Calu3 (cell line): ENCODE results near the gene GPR158. TPM values are rescaled to one million over a fixed set of nuclear protein-coding genes. Genes with fewer than 3 reads are reported as not detected.

Source experiments
- Bru-seq: library from RNA; stranded (reverse); fragments of 400-500 nt; gene quantifications from one replicate; lab custom pipeline; 2021; lab: Mats Ljungman, UMichigan
- BruChase-seq, 2 experiments: library from RNA; stranded (reverse); fragments of 400-500 nt; gene quantifications; one replicate each; lab custom pipeline; 2021; lab: Mats Ljungman, UMichigan
- BruUV-seq: library from RNA; stranded (reverse); fragments of 400-500 nt; replicated peaks from 2 replicates; lab custom pipeline; 2021; lab: Mats Ljungman, UMichigan
- CTCF ChIA-PET: fragments of 300-600 bp; sonication (Branson Sonifier 250); formaldehyde crosslinking; loops from one replicate; lab custom pipeline; 2022; ENCODE audit warnings: antibody characterized with exemption; lab: Charles Lee
- DNase-seq: peaks from one replicate; pipeline ENCODE4 v3.0.0; 2022
- H3K27ac Mint-ChIP-seq: one replicate; pipeline ENCODE4 v1.8.0; 2022; ENCODE audit warnings: mixed read lengths; ENCODE audit not compliant: unreplicated experiment
- H3K27me3 Mint-ChIP-seq: one replicate; pipeline ENCODE4 v1.8.0; 2022; ENCODE audit warnings: mixed read lengths; ENCODE audit not compliant: unreplicated experiment
- H3K36me3 Mint-ChIP-seq: one replicate; pipeline ENCODE4 v1.8.0; 2022; ENCODE audit warnings: mild to moderate bottlenecking, moderate library complexity, mixed read lengths; ENCODE audit not compliant: insufficient read depth, unreplicated experiment
- H3K4me1 Mint-ChIP-seq: one replicate; pipeline ENCODE4 v1.8.0; 2022; ENCODE audit warnings: mild to moderate bottlenecking, low read depth, mixed read lengths; ENCODE audit not compliant: unreplicated experiment
- H3K4me3 Mint-ChIP-seq: one replicate; pipeline ENCODE4 v1.8.0; 2022; ENCODE audit warnings: mild to moderate bottlenecking, low read depth, moderate library complexity, mixed read lengths; ENCODE audit not compliant: unreplicated experiment
- H3K9me3 Mint-ChIP-seq: one replicate; pipeline ENCODE4 v1.8.0; 2022; ENCODE audit warnings: low read depth, mixed read lengths; ENCODE audit not compliant: unreplicated experiment
- intact Hi-C: fragments of 100-400 bp; cut with micrococcal nuclease; formaldehyde crosslinking; loops from one replicate; pipeline ENCODE4 v1.10.0; 2022; ENCODE audit not compliant: unreplicated experiment
- long read RNA-seq: library from polyadenylated mRNA; stranded (forward); transcript quantifications from one replicate; pipeline ENCODE4 v2.0.0, GENCODE V29; 2022
- total RNA-seq: library from RNA; stranded (reverse); gene quantifications from 2 replicates; pipeline ENCODE4 v1.2.3, GENCODE V29; 2022
- TF ChIP-seq, protein P1 (sequence below): fragments of 200-600 bp; IDR thresholded peaks from one replicate; pipeline ENCODE4 v1.8.0; 2022; ENCODE audit warnings: antibody characterized with exemption; ENCODE audit not compliant: unreplicated experiment

The GPR158 gene, protein sequence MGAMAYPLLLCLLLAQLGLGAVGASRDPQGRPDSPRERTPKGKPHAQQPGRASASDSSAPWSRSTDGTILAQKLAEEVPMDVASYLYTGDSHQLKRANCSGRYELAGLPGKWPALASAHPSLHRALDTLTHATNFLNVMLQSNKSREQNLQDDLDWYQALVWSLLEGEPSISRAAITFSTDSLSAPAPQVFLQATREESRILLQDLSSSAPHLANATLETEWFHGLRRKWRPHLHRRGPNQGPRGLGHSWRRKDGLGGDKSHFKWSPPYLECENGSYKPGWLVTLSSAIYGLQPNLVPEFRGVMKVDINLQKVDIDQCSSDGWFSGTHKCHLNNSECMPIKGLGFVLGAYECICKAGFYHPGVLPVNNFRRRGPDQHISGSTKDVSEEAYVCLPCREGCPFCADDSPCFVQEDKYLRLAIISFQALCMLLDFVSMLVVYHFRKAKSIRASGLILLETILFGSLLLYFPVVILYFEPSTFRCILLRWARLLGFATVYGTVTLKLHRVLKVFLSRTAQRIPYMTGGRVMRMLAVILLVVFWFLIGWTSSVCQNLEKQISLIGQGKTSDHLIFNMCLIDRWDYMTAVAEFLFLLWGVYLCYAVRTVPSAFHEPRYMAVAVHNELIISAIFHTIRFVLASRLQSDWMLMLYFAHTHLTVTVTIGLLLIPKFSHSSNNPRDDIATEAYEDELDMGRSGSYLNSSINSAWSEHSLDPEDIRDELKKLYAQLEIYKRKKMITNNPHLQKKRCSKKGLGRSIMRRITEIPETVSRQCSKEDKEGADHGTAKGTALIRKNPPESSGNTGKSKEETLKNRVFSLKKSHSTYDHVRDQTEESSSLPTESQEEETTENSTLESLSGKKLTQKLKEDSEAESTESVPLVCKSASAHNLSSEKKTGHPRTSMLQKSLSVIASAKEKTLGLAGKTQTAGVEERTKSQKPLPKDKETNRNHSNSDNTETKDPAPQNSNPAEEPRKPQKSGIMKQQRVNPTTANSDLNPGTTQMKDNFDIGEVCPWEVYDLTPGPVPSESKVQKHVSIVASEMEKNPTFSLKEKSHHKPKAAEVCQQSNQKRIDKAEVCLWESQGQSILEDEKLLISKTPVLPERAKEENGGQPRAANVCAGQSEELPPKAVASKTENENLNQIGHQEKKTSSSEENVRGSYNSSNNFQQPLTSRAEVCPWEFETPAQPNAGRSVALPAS (N-terminal part only)
- total RNA-seq (0.12 TPM in 1 of 2 replicates, not detected in the other), Bru-seq, nascent RNA (percentile 12 among the genes with signal in this experiment), BruChase-seq, experiment 1, labeled RNA remaining after a 6-hour chase (percentile 6 among the genes with signal in this experiment), BruChase-seq, experiment 2, labeled RNA remaining after a 2-hour chase (percentile 7 among the genes with signal in this experiment)
- long read RNA-seq, result 0 reads

DNA sequence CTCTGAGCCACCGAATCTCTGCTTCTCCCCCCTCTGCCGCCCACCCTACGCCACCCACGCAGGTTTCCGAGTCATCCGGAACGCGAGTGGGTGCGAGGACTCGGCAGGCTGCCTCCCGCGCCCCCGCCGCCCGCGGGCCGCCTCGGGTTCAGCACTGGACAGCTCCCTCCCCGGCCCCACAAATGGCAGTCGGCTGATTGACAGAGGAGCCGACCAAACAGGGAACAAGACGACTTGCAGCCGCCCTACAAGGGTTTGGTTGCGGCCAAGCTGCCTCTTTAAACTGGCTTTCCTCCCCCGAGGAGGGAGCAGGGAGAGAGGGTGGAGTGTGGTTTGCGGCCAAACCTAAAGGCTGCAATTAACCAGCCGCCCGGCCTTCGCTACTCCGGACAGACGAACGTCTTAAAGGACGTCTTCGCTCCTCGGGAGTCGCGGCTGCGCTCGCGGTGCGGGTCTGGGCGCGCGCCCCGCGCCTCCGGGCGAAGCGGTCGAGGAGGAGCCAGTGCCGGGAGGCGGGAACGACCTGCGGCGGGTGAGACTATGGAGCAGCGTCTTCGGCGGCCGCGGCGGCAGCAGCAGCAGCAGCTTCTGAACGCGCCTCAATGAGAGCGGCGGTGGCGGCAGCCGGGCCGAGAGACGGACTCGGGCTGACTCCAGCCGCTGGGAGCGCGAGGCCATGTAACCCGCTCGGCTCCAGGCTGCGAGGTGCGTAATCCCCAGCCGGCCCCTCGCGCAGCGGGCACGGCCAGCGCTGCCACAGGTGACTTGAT, at the start of gene GPR158:
GPR158 (plus strand) TSS at position 541 of the 770 bp plus-strand sequence. CDS start 420 bp downstream, outside the sequence.
- CTCF ChIA-PET, result interaction anchor here (0.7 kb wide), 1 partner anchor 701 kb away, joined by 3 read pairs; no protein-coding TSS in a partner anchor
- intact Hi-C loops, result no loop called here
- H3K4me1 Mint-ChIP-seq, result no peaks in the 10 kb centered on the region
- H3K4me3 Mint-ChIP-seq, result peak within 1 kb of the TSS; percentile 97
- BruUV-seq, result no TSS peak
- no peak within 1 kb of the TSS for H3K27ac Mint-ChIP-seq
- TF ChIP-seq, protein P1, sequence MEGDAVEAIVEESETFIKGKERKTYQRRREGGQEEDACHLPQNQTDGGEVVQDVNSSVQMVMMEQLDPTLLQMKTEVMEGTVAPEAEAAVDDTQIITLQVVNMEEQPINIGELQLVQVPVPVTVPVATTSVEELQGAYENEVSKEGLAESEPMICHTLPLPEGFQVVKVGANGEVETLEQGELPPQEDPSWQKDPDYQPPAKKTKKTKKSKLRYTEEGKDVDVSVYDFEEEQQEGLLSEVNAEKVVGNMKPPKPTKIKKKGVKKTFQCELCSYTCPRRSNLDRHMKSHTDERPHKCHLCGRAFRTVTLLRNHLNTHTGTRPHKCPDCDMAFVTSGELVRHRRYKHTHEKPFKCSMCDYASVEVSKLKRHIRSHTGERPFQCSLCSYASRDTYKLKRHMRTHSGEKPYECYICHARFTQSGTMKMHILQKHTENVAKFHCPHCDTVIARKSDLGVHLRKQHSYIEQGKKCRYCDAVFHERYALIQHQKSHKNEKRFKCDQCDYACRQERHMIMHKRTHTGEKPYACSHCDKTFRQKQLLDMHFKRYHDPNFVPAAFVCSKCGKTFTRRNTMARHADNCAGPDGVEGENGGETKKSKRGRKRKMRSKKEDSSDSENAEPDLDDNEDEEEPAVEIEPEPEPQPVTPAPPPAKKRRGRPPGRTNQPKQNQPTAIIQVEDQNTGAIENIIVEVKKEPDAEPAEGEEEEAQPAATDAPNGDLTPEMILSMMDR, result no peak
- DNase-seq, result peak; percentile 90
- peaks cover 86% of the 10 kb centered on the region for H3K27me3 Mint-ChIP-seq
- H3K36me3 Mint-ChIP-seq, result peaks cover 10% of the 10 kb centered on the region
- no peaks in the 10 kb centered on the region for H3K9me3 Mint-ChIP-seq

DNA sequence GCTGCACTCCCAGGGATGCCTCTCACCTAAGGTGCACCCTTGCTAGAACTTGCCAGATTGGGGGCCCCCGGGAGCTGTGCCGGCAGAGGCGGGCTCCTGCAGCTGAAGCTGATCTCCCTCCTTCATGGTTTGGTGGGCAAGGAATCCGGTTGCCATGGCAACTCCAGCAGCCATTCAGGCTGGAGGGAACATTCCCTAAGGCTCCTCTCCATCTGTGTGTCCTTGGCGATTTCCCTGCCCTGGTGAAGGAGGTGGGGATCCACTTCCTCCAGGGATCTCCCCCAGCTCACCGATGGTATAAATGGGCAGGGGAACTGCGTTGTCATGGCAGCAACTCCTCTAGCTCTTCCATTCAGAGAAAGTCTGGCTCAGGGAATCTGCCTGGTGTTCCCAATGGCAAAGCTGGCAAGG, 49.6 kb upstream of the GPR158 start:
- BruUV-seq, result no TSS peak

DNA sequence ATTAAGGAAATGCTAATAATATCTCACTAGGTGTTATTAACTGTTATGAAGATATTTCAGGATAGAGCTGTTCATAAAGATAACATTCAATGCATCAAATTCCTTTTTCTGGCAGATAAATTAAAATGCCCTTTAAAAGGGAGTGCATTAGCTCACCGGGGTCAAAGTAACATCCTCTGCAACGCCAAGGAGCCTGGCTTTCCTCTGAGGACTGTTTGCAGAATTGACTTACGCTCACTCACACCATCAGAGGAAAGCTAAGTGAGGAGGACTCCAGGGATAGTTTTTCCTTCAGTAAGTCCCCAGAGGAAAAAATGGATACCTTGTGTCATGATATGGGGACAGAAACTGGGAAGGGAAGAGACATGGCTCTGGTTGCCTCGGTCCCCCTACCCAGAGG, 45.2 kb upstream of the GPR158 start:
- CTCF ChIA-PET, result no interaction called here
- Mint-ChIP-seq H3K4me3 (no peak overlapping the region), H3K27me3 (peaks cover 13% of the 10 kb centered on the region), H3K36me3 (no peaks in the 10 kb centered on the region), H3K9me3 (peaks cover 2% of the 10 kb centered on the region), H3K27ac (no peak overlapping the region), H3K4me1 (no peaks in the 10 kb centered on the region)
- DNase-seq, result no peak
- BruUV-seq, result no TSS peak
- TF ChIP-seq, protein P1, result no peak
- intact Hi-C loops, result no loop called here

More for the DNA sequence above, 49.6 kb upstream of the GPR158 start:
- no peaks in the 10 kb centered on the region for H3K36me3 Mint-ChIP-seq
- no peaks in the 10 kb centered on the region for H3K4me1 Mint-ChIP-seq
- no peak for DNase-seq
- no peaks in the 10 kb centered on the region for H3K9me3 Mint-ChIP-seq
- no peak overlapping the region for H3K4me3 Mint-ChIP-seq
- TF ChIP-seq, protein P1, result no peak
- CTCF ChIA-PET, result interaction anchor here (1.2 kb wide), 1 partner anchor 12 kb away, joined by 5 read pairs; no protein-coding TSS in a partner anchor
- intact Hi-C loops, result no loop called here
- H3K27ac Mint-ChIP-seq, result no peak overlapping the region
- H3K27me3 Mint-ChIP-seq, result peaks cover 2% of the 10 kb centered on the region
